HG03571 (cell line): ENCODE data around the gene POLK.
"Not testable (repeated sequence)": the region's sequence is repeated elsewhere in the genome, so short reads cannot be mapped to it uniquely, and the experiment has no call there.

Source experiments
- ATAC-seq: cut with Tn5 transposase; IDR thresholded peaks from one replicate; pipeline ENCODE4 v1.9.1; 2021; ENCODE audit not compliant: unreplicated experiment

The POLK gene

DNA sequence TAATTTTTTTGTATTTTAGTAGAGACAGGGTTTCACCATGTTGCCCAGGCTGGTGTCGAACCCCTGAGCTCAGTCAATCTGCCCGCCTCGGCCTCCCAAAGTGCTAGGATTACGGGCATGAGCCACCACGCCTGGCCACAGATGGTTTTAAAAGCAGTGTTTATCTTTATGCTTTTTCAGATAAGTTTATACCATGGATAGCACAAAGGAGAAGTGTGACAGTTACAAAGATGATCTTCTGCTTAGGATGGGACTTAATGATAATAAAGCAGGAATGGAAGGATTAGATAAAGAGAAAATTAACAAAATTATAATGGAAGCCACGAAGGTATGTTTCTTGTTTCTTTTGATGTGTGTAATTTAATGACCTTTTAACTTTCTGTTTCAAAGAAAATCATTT is 35.1 kb downstream of the POLK start:
- ATAC-seq: no peak

DNA sequence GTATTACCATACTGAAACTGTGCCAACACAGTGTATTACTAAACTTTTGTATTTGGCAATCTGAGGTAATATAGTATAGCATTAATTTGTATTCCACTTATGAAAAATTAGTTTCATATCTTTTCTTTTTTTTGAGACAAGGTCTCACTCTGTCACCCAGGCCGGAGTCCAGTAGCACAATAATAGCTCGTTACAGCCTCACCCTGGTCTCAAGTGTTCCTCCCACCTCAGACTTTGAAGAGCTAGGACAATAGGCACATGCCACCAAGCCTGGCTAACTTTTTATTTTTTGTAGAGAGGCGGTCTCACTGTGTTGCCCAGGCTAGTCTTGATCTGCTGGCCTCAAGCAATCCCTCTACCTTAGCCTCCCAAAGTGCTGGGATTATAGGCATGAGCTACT is 36.1 kb downstream of the POLK start:
- no peak for ATAC-seq

DNA sequence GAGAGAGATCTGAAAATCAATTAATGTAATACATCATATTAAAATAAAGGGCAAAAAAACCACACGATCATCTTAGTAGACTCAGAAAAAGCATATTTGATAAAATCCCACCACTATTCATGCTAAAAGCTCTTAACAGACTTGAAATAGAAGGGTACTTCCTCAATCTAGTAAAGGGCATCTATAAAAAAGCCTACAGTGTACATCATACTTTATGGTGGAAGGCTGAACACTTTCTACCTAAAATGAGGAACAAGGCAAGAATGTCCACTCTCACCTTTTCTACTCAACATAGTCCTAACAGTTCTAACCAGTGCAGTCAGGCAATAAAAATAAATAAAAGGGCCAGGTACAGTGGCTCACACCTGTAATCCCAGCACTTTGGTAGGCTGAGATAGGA is 38.9 kb downstream of the POLK start:
- no peak for ATAC-seq

DNA sequence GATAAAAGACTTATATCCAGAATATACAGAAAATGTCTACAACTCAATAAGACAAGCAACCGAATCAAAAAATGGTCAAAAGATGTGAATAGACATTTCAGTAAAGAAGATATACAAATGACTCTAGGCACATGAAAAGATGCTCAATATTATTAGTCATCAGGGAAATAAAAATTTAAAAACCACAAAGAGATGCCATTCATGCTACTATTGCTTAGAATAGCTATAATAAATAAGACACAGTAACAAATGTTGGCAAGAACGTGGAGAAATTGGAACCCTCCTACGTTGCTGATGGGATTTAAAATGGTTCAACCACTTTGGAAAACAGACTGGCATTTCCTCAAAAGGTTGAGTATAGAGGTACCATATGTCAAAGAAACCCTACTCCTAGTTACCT is 39.8 kb downstream of the POLK start:
- no peak for ATAC-seq

DNA sequence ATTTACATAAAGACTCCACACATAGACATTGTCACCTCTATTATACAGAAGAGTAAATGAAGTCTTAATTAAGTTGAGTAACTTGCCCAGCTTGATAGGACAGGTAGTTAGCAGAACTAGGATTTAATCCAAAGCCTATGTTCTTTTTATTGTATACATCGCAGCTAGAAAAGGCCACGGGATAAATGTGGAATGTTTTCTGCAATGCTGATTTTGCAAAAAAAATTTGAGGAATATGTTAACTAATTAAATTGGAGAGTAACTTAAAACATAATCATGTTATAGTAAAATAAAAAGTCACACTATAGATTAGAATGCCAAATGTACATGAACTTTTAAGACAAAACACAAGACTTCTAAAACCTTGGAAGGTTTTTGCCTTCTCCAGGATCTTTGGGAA is 41.1 kb downstream of the POLK start:
- ATAC-seq: no peak

DNA sequence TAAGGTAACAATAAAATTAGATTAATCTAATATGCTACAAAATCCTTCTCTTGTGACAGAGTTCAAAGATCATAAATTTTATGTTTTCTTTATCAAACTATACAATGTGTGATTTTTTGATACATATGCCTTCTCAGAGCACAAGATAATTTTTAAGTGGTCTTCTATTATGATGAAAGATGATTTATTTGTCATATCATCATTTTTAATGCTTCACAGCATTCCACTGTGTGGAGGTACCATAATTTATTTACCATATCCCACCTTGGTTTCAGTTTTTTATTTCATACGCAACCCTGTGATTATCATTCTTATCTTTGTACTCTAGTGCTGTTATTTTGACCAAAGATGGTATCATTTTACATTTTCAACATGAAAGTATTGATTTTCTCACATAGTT is 41.7 kb downstream of the POLK start:
- ATAC-seq: no peak

DNA sequence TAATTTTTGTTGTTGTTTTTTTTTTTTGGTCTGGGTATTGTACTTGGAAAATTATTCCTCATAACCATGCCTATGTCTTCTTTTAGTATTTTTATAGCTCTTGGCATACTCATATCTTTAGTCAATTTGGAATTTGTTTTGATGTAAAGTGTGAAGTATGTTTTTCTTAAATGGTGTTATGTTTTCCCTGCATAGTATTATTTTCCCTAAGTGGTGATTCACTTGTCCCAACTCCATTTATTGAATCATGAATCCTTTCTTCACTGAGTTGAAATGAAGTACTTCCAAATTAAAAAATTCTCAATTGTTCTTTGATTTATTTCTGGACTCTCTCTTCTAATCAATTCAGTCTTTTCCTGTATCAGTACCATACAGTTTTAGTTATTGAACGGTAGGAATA is 46.5 kb downstream of the POLK start:
- no peak for ATAC-seq

DNA sequence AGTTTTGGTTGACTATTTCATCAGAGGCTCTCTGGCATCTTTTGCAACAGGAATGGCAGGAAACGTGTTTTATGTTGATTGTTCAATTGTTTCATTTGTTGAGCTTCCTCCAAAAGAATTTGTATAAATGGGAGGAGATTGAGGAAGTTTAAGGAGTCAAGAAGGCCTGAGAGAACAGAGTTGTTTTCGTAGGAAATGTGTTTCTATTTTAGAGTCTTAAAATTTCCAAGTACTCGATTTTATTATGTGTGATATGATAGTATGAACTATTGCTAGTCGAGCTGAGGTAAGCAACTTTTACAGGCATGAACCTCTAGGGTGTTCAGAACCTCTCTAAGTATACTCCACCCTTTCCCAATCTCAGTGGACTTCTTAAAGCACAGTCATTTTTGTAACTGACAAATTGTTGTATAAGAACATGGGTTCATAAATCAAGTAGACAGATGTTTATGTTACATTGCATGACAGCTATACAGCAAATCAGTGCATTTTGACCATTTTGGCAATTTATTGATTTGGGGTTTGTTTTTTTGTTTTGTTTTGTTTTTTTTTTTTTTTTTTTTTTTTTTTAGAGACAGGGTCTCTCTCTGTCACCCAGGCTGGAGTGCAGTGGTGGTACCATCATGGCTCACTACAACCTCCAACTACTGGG is 47.4 kb downstream of the POLK start:
- no peak for ATAC-seq

DNA sequence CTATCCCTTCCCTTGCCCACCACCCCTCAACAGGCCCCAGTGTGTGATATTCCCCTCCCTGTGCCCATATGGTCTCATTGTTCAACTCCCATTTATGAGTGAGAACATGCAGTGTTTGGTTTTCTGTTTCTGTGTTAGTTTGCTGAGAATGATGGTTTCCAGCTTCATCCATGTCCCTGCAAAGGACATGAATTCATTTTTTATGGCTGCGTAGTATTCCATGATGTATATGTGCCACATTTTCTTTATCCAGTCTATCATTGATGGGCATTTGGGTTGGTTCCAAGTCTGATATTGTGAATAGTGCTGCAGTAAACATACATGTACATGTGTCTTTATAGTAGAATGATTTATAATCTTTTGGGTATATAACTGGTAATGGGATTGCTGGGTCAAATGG is 49.0 kb downstream of the POLK start:
- not testable (repeated sequence) for ATAC-seq

DNA sequence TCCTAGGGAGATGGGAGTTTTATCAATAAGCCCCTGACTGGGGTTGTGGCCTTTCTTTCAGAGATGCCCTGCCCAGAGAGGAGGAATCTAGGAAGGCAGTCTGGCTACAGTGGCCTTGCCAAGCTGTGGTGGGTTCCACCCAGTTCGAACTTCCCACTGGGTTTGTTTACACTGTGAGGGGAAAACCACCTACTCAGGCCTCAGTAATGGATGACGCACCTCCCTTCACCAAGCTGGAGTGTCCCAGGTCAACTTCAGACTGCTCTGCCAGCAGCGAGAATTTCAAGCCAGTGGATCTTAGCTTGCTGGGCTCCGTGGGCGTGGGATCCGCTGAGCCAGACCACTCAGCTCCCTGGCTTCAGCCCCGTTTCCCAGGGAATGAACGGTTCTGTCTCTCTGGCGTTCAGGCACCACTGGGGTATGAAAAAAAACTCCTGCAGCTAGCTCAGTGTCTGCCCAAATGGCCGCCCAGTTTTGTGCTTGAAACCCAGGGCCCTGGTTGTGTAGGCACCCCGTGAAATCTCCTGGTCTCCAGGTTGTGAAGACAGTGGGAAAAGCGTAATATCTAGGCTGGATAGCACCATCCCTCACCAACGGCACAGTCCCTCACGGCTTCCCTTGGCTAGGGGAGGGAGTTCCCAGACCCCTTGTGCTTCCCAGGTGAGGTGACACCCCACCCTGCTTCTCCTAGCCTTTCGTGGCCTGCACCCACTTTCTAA is 54.5 kb downstream of the POLK start:
- ATAC-seq: not testable (repeated sequence)

DNA sequence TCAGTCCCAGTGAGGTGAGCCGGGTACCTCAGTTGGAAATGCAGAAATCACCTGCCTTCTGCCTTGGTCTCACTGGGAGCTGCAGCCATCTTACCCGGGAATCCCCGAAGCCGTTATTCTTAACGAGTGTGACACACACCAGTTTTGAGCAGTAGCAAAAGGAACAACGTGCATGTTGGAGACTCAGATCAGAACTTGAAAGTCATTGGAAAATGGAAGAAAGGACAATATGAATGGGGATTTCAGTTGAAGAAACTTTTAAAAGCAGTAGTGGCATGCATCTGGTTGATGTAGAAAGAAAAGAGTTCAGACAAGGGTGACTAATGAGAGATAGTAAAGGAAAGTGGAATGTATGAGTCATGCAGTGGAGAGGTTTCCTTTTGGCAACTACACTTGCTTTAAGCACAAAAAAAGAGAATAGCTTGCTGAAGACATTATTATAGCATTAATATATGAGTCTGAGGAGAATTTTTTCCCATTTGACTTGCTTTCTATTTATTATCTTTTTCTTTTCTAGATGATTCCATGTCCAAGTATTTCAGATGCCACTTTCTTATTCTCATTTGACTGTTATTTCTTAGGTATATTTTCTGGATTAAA is 55.1 kb downstream of the POLK start:
- ATAC-seq: peak; percentile 85

DNA sequence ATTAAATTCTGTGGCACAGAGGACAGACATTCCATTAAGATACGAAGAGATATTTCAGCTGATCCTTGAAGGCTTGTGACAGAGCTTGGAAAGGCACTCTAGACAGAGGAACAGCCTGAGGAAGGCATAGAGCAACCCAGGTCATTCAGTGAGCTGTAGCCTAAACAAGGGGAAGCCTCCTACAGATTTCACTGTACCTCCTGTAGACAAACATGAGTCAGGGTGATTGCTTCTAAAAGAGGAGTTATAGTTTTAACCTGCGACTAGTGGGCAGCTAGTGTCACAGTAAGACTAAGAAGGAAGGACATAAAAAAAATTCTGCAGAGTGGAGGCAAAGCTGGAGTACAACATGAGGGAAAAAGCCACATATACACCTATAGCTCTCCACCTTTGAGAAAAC is 56.0 kb downstream of the POLK start:
- ATAC-seq: peak; percentile 40

DNA sequence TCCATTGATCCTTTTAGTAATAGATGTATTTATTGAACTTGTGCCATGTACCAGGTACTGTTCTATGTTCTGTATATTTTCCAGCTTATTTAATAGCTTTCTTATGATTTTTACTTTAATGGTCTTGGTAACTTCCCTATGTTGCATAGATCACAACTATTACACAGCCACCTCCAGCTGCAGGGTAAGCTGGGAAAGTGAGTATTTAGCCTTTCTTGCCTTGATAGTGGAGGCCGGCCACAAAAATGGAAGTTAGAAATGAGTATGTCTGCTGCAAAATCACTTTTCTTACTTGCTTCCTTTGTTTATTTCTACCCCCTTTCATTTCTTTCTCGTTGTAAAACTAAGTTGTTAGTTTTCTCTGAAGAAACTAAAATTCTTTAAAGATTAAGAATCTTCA is 56.5 kb downstream of the POLK start:
- ATAC-seq: no peak

DNA sequence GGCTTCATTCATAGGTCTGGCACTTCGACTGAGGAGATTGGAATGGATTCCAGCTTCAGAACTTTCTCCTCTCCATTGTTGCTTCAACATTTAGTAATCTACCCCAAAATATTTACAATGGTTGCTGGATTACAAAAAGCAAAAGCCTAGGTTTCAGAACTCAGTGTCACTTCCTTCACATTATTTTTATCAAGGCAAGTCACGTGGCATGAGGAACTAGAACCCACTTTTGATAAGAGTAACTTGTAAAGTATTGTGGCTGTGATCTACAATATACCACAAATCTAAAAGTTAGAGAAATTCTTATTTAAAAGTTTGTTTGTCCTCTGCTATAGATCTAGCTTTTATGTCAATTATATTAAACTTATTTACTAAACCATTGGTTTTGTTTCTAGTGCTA is 59.9 kb downstream of the POLK start:
- ATAC-seq: no peak

DNA sequence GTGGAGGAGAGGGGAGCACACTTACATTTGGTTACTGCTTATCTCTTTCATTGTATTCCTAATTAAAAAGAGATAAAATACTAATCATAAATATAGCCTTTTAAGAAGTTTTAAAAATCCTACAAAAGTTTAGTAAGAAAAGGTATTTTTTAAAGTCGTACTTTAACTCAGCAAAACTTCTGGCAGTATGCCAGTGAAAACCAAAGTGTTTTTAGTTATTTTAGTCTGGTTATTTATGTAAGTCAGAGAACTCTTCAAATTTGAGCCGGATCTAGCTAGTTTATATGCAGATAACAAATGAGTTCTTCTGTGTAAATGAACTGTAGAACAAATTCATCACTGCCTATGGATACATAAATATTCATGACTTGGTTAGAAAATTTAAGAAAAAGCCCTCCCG is 63.1 kb downstream of the POLK start:
- ATAC-seq: peak; percentile 20

DNA sequence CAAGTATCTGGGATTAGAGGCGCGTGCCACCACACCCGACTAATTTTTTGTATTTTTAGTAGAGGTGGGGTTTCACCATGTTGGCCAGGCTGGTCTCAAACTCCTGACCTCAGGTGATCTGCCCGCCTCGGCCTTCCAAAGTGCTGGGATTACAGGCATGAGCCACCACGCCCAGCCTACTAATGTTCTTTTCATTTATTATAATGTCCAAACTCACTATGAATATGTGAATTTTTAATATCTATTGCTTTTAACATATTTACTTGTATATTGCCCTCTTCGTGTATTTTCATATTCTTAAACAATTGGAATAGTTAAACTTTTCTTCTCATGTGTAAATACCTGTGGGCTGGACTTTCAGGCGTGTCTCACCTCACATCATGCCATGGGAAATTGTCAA is 66.6 kb downstream of the POLK start:
- not testable (repeated sequence) for ATAC-seq

DNA sequence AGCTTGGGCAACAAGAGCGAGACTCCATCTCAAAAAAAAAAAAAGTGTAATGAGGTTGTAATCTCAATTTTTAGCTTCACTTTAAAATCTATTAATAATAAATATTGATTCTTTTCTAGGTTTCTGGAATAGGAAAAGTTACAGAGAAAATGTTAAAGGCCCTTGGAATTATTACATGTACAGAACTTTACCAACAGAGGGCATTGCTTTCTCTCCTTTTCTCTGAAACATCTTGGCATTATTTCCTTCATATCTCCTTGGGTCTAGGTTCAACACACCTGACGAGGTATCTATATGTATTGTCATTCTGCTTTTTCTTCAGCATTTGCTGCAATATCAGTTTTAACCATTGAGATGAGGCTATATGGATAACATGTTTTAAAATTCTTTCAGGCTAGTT is 73.0 kb downstream of the POLK start:
- ATAC-seq: no peak

DNA sequence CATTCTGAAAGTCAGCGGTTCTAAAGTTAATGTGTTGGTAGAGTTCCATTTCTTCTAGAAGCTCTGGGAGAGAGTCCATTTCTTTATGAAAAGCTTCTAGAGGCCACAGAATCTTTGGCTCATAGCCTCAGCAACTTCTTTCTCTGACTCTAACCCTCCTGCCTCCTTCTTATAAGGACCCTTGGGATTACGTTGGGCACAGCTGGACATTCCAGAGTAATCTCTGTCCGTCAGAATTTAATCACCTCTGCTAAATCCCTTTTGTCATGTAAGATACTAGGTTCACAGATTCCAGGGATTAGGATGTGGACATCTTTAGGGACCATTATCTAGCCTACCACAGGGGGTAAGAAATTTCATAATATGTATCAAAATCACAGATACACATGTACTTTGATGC is 77.0 kb downstream of the POLK start:
- no peak for ATAC-seq

DNA sequence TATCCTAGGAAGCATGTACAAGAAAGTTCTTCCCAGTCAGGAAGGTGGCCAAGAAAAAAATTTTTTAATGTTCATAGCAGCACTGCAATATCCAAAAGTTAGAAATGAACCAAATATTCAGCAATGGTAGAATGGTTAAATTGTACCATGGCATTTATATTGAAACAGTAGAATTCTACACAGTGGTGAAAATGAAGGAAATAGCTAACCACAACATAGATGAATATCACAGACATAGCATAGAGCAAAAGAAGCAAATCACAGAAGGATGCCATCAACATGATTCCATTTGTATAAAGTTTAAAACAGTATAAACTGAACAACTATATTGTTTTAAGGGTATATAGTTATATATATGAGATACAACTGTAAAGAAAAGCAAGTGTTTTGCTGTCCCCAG is 88.8 kb downstream of the POLK start:
- ATAC-seq: no peak

DNA sequence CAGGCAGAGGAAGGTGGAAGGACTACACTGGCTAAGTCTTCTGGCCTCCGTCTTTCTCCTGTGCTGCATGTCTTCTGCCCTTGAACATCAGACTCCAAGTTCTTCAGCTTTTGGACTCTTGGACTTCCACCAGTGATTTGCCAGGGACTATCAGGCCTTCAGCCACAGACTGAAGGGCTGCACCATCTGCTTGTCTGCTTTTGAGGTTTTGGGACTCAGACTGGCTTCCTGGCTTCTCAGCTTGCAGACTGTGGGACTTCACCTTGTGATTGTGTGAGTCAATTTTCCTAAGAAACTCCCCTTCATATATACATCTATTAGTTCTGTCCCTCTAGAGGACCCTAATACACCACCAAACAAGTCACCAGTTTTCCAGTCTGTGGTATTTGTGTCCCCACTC is 89.9 kb downstream of the POLK start:
- ATAC-seq: no peak

DNA sequence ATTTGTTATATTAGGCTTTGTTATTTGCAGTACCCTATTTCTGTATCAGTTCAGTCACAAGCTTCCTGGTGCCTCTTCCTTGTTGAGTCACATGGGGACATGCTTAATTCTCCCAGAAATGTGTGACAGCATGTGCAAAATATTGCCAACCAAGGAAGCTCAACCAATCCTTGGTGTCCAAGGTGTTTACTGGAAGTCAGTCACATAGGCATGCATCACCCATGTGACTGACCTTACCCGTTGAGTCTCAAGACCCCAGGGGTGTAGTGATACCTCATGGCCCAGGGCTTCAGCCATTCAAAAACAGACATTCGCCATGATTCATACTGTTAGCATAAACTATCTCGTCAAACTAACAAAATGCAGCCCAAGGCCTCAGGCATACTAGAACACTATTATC is 90.3 kb downstream of the POLK start:
- ATAC-seq: no peak

DNA sequence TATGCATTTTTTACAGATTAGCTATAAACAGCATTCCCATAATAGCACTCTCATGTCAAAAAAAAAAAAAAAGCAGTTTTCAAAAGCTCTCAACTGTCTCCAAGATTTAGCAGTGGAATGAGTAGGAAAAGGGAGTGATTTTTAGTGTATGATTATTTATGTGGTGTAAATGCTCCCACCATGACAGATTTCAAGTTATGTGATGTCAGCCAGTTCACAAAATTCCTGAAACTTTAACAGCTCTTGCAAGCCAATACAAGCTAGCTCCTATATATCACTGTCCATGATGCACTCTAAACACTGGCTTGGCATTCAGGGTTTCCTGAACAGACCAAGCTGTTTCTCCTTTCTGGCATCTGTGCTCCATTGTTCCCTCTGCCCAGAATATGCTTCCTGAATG is 91.7 kb downstream of the POLK start:
- ATAC-seq: no peak

DNA sequence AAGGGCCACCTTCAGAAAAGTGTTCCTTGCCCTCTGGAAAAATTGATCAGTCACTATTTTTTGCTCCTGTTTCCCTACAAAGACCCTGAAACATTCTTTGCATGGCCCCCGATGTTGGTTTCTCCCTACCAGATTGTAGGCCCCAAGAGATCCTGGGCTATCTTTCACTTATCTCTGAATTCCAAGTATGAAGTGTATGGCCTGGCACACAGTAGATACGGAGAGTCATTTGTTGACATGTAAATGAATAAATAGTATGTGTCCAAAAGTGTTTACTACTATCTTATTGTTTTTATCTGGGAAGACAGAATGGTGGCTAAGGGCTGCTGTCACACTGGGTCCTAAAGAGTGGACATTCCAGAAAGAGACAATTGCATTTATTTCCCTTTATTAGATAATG is 92.1 kb downstream of the POLK start:
- ATAC-seq: no peak
